Psoas muscle (tissue), 8 donors: ENCODE data around the gene WDR48. TPM values are rescaled to one million over a fixed set of nuclear protein-coding genes. Genes with fewer than 3 reads are reported as not detected.

ENCODE experiments used
- ATAC-seq, 4 donors: fragments of 200-7000 bp; cut with Tn5 transposase; one replicate each; pipeline ENCODE4 v1.9.1; 2020; ENCODE audit warnings: moderate library complexity in 3 of 4, mild to moderate bottlenecking in 2 of 4
- DNase-seq, 2 donors: peaks; one replicate each; pipeline ENCODE4 v3.0.0-alpha.2; 2020
- H3K27ac ChIP-seq: fragments of 200-600 bp; one replicate; pipeline ENCODE4 v1.8.0; 2022
- H3K27me3 ChIP-seq, 3 donors: fragments of 200-600 bp in 1 of 3; one replicate each; pipeline versions ENCODE4 v1.6.1 to v1.8.0; 2013 to 2022; ENCODE audit warnings: low read length in 2 of 3, mild to moderate bottlenecking in 2 of 3, moderate library complexity in 1 of 3; ENCODE audit not compliant: insufficient read depth in 3 of 3
- H3K36me3 ChIP-seq, 2 donors: fragments of 200-600 bp in 1 of 2; one replicate each; pipeline versions ENCODE4 v1.6.1 to v1.8.0; 2013 to 2022; ENCODE audit warnings: low read depth in 1 of 2, mild to moderate bottlenecking in 1 of 2, moderate library complexity in 1 of 2; ENCODE audit not compliant: insufficient read depth in 1 of 2
- H3K4me1 ChIP-seq: fragments of 200-600 bp; one replicate; pipeline ENCODE4 v1.8.0; 2022
- H3K4me3 ChIP-seq: fragments of 200-600 bp; one replicate; pipeline ENCODE4 v1.8.0; 2022; ENCODE audit warnings: mild to moderate bottlenecking
- H3K9me3 ChIP-seq: fragments of 200-600 bp; one replicate; pipeline ENCODE4 v1.8.0; 2022
- WGBS, 3 donors: extraction: QIAGEN DNeasy Blood & Tissue Kit; methylation state at CpG; one replicate each; pipeline versions ENCODE4 v1.1.6 to v1.1.7; 2013; 5-methylcytosine and 5-hydroxymethylcytosine counted together
- intact Hi-C, 2 donors: fragments of 100-400 bp; cut with DNase I; formaldehyde crosslinking; loops; one replicate each; pipeline versions ENCODE4 v1.11.0 to v1.14.2; 2022
- polyA plus RNA-seq, 3 donors: library from polyadenylated mRNA; stranded (reverse); fragments of 200-250 nt; gene quantifications; one replicate each; pipeline ENCODE4 v1.2.3, GENCODE V29; 2013
- total RNA-seq, 4 donors: library from RNA; stranded (reverse); fragmentation: NEBNext Ultra II Directional in 2 of 4; extraction: Animal tissue kit (Norgen Biotek cat#: 25700) in 2 of 4; gene quantifications; one replicate each; pipeline versions ENCODE4 v1.2.1 to v1.2.4, GENCODE V29; 2021 to 2023
- TF ChIP-seq, protein P1 (sequence below): fragments of 200-600 bp; IDR thresholded peaks from one replicate; pipeline ENCODE4 v1.8.0; 2022; ENCODE audit warnings: antibody characterized with exemption
- donor health status: healthy with polysubstance abuse.
- donor health status: DM: no; HTN: no; CAD: no; lungs with moderate emphysema.
- donor health status: Bipolar disorder and iron deficiency.
- donor health status: healthy.
- donor health status: DM: yes; HTN: yes; CAD: no.
- donor health status: DM: no; HTN: no; CAD: no.
- donor health status: DM: no; HTN: no; CAD: no.
- donor health status: DM: yes; HTN: yes; CAD: no.

WDR48 gene
- total and polyA plus RNA-seq, 7 donors = 8.7 to 27.6 (median 16.0) TPM

DNA sequence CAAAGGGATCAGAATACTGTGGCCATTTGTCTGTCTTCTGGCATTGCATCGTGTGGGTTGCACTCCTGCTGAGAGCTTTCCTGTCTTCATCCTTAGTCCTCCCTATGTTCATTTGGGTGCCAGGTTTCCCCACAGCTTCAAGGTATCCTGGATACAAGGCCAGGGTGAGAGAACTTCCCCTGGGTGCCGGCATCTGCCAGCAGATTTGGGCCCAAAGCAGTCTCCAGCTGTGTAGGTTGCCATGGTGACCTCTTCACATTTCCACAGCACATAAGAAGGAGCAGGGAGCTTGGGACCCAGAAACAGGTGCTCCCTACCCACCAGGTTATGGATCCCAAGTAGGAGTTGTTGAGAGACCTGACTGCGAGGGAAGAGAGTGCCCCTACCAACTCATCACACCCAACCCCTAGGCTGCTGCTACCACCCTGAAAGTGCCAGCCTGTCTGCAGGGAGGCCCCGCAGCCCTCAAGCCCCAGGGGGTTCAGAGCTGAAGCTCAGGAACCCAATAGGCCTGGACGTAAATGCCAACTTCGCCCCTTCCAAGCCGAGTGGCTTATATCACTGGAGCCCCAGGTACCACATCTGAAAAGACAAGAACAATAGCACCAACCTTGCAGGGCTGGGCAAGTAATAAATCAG, 75.6 kb downstream of the WDR48 start:
- H3K4me1 ChIP-seq = peaks cover 5% of the 10 kb centered on the region
- ATAC-seq = no peak
- DNase-seq = no peak
- H3K27me3 ChIP-seq = no peaks in the 10 kb centered on the region
- no peak overlapping the region for H3K27ac ChIP-seq
- TF ChIP-seq, protein P1, sequence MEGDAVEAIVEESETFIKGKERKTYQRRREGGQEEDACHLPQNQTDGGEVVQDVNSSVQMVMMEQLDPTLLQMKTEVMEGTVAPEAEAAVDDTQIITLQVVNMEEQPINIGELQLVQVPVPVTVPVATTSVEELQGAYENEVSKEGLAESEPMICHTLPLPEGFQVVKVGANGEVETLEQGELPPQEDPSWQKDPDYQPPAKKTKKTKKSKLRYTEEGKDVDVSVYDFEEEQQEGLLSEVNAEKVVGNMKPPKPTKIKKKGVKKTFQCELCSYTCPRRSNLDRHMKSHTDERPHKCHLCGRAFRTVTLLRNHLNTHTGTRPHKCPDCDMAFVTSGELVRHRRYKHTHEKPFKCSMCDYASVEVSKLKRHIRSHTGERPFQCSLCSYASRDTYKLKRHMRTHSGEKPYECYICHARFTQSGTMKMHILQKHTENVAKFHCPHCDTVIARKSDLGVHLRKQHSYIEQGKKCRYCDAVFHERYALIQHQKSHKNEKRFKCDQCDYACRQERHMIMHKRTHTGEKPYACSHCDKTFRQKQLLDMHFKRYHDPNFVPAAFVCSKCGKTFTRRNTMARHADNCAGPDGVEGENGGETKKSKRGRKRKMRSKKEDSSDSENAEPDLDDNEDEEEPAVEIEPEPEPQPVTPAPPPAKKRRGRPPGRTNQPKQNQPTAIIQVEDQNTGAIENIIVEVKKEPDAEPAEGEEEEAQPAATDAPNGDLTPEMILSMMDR = no peak
- intact Hi-C loops = loop anchor here (5.0 kb wide), 2 partner anchors 80 to 160 kb away; no protein-coding TSS in a partner anchor
- no peaks in the 10 kb centered on the region for H3K36me3 ChIP-seq
- H3K9me3 ChIP-seq = no peaks in the 10 kb centered on the region
- 76 to 84% (median 79%) methylated on average over 7 of the region's 7 CpGs for WGBS, 3 donors
- no peak overlapping the region for H3K4me3 ChIP-seq

DNA sequence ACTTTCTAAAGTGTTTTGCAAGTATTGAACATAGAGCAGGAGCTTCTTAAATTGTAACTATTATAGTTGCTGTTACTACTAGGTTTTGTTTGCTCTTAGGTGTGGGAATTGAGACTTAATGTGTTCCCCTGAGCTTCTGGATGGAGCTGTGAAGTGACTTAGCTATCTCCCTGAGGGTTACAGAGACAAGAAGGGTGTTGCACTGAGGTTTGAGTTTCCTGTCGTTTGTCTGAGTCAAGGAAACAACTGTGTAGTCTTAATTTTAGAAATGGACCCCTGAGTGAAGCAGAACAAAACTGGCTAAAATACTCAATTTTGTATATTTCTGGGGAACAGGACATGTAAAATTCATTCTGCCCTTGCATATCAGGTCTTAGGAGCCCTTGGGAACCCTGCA, 76.1 kb downstream of the WDR48 start:
- ATAC-seq (no peak), DNase-seq (no peak)
- Histone ChIP-seq H3K36me3 (no peaks in the 10 kb centered on the region), H3K9me3 (no peaks in the 10 kb centered on the region), H3K27ac (no peak overlapping the region), H3K27me3 (no peaks in the 10 kb centered on the region), H3K4me3 (no peak overlapping the region), H3K4me1 (peaks cover 5% of the 10 kb centered on the region)
- TF ChIP-seq, protein P1 = no peak
- intact Hi-C loops = loop anchor here (5.0 kb wide), 2 partner anchors 79 to 159 kb away; no protein-coding TSS in a partner anchor
- 19 to 38% (median 33%) methylated on average over 1 of the region's 1 CpG for WGBS, 3 donors

DNA sequence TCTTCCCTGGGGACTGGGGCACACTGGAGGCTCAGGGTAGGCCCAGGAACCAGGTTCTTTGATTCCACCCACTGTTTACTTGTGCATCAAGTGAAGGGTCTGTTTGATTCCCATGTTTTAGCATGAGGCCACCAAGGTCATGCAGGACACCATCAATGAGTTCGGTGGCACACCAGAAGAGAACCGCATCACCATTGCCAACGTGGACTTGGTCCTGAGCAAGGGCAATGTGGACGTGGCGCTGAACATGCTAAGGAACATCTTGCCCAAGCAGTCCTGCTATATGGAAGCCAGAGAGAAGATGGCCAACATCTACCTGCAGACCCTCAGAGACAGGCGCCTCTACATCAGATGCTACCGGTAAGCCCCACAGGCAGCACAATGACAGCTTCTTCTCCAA, 77.1 kb downstream of the WDR48 start:
- WGBS, 3 donors = 95 to 98% (median 96%) methylated on average over 7 of the region's 7 CpGs
- Histone ChIP-seq H3K27me3 (no peaks in the 10 kb centered on the region), H3K36me3 (no peaks in the 10 kb centered on the region), H3K27ac (no peak overlapping the region), H3K9me3 (no peaks in the 10 kb centered on the region), H3K4me3 (no peak overlapping the region), H3K4me1 (peaks cover 5% of the 10 kb centered on the region)
- TF ChIP-seq, protein P1 = no peak
- DNase-seq = no peak
- no peak for ATAC-seq
- intact Hi-C loops = loop anchor here (5.0 kb wide), 2 partner anchors 78 to 158 kb away; no protein-coding TSS in a partner anchor

DNA sequence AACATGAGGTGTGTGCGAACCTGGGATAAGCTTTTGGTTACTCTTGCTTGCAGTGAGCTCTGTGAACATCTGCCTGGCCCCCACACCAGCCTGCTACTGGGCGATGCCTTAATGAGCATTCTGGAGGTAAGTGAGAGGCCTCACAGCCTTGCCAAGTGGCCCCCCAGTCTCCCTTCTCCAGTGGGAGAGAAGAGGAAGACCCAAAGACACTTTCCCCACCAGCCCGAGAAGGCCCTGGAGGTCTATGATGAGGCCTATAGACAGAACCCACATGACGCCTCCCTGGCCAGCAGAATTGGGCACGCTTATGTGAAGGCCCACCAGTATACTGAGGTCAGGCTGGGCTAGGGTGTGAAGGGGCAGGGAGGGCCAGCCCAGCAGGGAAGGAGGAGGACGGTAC, 78.2 kb downstream of the WDR48 start:
- 94 to 95% (median 94%) methylated on average over 6 of the region's 6 CpGs for WGBS, 3 donors
- H3K9me3 ChIP-seq = no peaks in the 10 kb centered on the region
- DNase-seq = no peak
- intact Hi-C loops = no loop called here
- H3K4me1 ChIP-seq = peaks cover 5% of the 10 kb centered on the region
- no peak for ATAC-seq
- H3K4me3 ChIP-seq = no peak overlapping the region
- H3K36me3 ChIP-seq = no peaks in the 10 kb centered on the region
- H3K27me3 ChIP-seq = no peaks in the 10 kb centered on the region
- TF ChIP-seq, protein P1 = no peak
- no peak overlapping the region for H3K27ac ChIP-seq
